GM13976 (cell line): ENCODE measurements around the gene SMAD1.
A peak's percentile ranks its signal among the peaks of the same experiment; 100 is the strongest.

Experiments
- DNase-seq: peaks from one replicate; pipeline ENCODE4 v3.0.0; 2012; ENCODE audit warnings: low spot score
- CTCF ChIP-seq: IDR thresholded peaks from 2 replicates; pipeline ENCODE4 v1.5.1; 2012; ENCODE audit warnings: borderline replicate concordance, mild to moderate bottlenecking; ENCODE audit not compliant: insufficient read depth; ENCODE audit errors: extremely low read depth, missing control alignments, control extremely low read depth
- in situ Hi-C: fragments of 300-500 bp; cut with MboI; formaldehyde crosslinking; loops from one replicate; pipeline ENCODE4 v1.12.0; 2022; ENCODE audit warnings: low sequenced_read_pairs, mixed read lengths, inconsistent platforms; ENCODE audit not compliant: unreplicated experiment

The SMAD1 gene

DNA sequence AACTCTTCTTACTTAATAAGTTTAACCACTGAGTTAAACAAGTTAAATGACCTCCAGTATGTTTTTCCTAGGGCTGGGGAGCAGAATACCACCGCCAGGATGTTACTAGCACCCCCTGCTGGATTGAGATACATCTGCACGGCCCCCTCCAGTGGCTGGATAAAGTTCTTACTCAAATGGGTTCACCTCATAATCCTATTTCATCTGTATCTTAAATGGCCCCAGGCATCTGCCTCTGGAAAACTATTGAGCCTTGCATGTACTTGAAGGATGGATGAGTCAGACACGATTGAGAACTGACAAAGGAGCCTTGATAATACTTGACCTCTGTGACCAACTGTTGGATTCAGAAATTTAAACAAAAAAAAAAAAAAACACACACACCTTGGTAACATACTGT, 76.1 kb downstream of the SMAD1 start:
- TF ChIP-seq CTCF = peak; percentile 71
- peak; percentile 57 for DNase-seq
- in situ Hi-C loops = loop anchor here (25.0 kb wide), 1 partner anchor 320 kb away; no protein-coding TSS in a partner anchor

DNA sequence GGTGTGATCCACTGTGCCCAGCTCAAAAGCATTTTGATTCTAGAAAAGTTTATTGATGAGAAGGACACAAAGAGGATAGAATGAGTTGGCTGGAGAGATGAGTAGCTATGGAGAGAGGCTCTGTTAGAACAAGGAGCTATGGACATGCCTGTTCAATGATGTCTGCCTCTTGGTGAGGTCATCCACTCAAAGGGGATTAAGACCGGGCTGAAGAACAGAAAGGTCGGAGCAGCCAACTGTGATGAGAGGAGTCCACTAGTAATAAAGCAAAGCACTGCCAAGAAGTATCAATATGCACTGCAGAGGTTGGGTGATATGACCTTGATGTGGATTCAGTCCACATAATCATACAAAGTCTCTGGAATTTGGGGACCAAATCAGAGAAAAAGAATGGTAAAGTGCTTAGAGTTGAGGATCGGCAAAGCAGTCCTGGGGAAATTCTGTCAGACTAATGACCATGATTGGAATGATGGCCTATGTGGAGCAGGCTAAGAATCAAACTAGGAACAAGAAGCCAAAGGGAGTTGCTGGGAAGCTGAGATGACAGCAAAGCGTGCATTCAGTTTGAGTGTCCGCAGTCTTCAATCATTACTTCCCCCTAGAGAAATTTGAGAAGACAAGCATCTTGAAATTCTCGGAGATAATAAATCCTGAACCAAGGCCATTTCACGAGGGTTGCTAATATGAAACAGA, 81.8 kb downstream of the SMAD1 start:
- in situ Hi-C loops = loop anchor here (25.0 kb wide), 1 partner anchor 326 kb away; no protein-coding TSS in a partner anchor
- no peak for TF ChIP-seq CTCF
- no peak for DNase-seq

- no peak for DNase-seq
- in situ Hi-C loops = loop anchor here (25.0 kb wide), 1 partner anchor 327 kb away; no protein-coding TSS in a partner anchor
- TF ChIP-seq CTCF = no peak
Observed at GRCh38 chr4:145564540-145564939, 82.9 kb downstream of the SMAD1 start.

- in situ Hi-C loops = loop anchor here (25.0 kb wide), 1 partner anchor 328 kb away; no protein-coding TSS in a partner anchor
- no peak for TF ChIP-seq CTCF
- no peak for DNase-seq
Observed at GRCh38 chr4:145565328-145565727, 83.7 kb downstream of the SMAD1 start.

DNA sequence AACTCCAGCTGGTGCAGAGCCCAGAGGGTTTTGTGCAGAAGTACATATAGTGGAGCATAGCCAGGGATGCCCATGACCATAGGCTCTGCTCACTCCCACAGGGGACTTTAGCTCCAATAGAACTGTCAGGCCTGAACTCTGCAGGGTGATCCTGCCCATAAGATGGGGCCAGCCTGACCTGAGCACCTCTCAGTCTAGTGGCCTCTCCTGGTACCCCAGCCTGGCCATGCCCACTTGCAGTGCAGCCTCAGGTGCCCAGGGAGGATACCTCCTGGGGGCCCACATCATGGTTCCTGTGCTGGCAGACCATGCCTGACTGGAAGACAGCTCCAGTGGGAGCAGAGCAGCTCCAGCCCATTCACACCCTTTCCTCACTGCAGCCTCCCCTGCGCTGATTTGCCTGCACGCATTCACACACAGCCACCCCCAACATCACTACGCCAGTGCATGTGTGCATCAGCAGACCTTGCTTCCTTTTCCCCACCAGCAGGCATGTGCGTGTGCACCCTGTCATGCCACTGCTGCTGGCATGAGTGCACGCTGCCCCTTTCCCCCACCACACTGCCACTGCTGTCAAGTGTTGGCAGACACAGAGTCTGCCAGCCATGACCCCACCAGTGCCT, 84.5 kb downstream of the SMAD1 start:
- in situ Hi-C loops = loop anchor here (25.0 kb wide), 1 partner anchor 329 kb away; no protein-coding TSS in a partner anchor
- DNase-seq = no peak
- no peak for TF ChIP-seq CTCF

DNA sequence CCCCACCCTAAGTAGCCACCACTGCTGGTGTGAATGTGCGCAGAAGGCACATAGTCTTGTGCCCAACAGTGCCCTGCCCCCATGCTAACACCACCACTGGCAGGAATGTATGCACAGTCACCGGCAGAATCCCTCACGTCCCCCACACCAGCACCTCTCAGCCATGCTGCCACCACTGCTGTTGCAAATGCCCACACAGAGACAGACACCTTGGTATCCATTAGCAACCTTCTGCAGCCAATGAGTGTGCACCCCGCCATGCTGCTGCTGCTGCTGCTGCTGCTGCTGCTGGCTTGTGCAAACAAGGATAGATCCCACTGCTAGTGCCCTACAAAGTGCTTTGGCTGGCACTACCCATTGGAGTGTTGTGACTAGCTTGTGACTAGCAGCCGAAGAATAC, 85.1 kb downstream of the SMAD1 start:
- DNase-seq = no peak
- in situ Hi-C loops = loop anchor here (25.0 kb wide), 1 partner anchor 329 kb away; no protein-coding TSS in a partner anchor
- no peak for TF ChIP-seq CTCF
